ENCODE data around the gene FBXO2.

Gene FBXO2, protein sequence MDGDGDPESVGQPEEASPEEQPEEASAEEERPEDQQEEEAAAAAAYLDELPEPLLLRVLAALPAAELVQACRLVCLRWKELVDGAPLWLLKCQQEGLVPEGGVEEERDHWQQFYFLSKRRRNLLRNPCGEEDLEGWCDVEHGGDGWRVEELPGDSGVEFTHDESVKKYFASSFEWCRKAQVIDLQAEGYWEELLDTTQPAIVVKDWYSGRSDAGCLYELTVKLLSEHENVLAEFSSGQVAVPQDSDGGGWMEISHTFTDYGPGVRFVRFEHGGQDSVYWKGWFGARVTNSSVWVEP

DNA sequence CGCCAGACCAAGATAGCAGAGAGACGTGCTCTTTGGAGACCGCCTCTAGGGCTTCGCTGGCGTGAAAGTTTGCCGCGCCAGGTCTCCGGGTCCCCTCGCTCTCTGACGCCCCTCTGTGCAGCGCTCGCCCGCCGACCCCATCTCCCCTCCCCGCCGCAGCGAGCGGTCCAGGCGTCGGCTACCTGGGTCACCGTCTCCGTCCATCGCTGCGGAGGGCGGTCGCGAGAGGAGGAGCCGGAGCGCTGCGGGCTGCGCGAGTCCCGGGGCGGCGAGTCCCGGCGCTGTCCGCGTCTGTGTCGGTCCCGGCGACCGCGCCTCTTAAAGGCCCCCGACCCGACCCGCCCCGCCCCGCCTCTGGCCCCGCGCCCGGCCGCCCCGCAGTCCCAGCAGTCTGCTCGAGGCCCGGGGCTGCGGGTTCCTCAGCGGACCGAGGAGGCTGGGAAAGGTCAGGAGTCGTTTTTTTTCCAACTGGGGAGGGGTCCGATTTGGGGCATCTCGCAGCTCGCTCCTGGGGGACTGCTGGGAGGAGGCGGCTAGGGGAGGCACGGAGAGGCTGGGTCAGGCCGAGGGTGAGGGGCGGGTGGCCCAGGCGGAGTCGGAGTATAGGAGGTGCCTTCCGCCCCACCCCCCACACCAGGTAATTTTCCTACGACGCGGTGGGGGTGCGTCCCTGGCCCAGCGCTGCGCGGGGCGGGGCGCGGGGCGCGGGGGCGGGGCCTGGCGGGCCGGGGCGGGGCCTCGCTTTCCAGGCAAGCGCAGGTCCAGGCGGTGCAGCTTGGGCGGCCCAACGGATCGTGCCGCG lies at the start of gene FBXO2, which contains the start of gene FBXO44:
FBXO2 (minus strand) TSS at position 293 of the 802 bp plus-strand sequence; CDS start at position 204, 89 bp downstream.
FBXO44 (plus strand) TSS at position 741 of the 802 bp plus-strand sequence. CDS start 959 bp downstream, outside the sequence.
- no peak for TF ChIP-seq CREB1 (IDR thresholded peaks at IDR 0.05; ENCODE audit: low read depth)
- peak; percentile 41; the same call in 1 of the 2 replicates for TF ChIP-seq ZBTB7A (IDR thresholded peaks at IDR 0.05; ENCODE audit: low read depth)

DNA sequence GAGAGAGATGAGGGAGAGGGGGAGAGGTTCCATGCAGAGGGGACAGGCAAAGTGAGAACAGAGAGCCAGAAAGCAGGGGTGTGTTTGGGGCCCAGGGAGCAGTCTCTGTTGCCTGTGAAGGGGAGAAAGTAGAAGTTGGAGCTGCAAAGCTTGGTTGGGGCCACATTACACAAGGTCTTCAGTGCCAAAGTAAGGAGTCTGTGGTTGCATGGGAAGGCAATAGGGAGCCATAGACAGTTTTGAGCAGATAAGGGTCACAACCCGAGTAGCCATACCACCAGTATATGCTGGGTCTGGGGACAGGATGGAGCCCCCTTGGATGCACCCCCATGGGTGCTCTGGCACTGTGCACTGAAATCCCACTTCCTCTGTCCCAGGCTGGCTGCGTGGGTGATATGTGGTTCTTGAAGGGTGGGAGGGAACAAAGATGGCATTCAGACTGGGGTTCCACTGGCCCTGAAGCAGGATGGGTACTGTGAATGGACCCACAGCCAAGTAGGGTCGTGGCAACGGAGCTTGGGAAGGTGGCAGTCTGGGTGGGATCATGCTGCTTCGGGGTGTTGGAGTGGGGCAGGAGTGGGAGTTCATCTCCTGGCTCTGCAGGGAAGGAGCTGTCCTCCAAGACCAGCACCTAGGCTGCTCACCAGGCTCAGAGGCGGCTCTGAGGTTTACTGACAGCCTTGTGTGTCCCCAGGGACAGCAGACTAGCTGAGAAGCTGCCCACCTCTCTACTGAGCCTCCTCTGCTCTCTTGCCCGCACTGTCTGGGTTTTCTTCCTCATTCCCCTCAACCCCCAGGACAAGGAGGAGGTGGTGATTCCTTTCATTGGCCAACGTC lies 49.3 kb upstream of the FBXO2 start:
- TF ChIP-seq, protein P1, sequence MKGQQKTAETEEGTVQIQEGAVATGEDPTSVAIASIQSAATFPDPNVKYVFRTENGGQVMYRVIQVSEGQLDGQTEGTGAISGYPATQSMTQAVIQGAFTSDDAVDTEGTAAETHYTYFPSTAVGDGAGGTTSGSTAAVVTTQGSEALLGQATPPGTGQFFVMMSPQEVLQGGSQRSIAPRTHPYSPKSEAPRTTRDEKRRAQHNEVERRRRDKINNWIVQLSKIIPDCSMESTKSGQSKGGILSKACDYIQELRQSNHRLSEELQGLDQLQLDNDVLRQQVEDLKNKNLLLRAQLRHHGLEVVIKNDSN (IDR thresholded peaks at IDR 0.05): no peak
- TF ChIP-seq, protein P2, sequence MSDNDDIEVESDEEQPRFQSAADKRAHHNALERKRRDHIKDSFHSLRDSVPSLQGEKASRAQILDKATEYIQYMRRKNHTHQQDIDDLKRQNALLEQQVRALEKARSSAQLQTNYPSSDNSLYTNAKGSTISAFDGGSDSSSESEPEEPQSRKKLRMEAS (IDR thresholded peaks at IDR 0.05): no peak

DNA sequence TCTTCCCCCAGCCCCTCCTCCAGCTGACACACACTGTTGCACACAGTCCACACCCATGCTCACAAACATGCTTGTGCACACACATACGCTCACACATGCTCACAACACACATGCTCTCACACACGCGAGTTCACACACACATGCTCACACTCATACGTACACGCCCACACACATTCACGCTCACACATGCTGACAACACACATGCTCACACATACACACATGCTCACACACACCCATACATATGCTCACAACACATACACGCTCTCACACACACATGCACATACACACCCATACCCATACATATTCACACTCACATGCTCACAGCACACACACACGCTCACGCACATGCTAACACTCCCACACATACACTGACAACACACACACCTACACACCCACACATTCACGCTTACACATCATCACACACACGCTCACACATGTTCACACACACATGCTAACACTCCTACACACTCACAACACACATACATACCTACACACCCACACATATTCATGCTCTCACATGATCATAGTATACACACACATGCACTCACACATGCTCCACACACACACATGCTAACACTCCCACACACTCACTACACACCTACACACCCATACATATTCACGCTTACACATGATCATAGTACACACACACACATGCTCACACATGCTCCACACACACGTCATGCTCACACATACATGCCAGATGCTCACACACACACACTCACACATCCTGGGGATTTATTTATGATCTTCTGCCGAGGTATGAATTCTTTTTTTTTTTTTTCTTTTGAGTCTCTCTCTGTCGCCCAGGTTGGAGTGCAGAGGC lies 48.0 kb upstream of the FBXO2 start:
- TF ChIP-seq RAD21 (IDR thresholded peaks at IDR 0.05; ENCODE audit: low read depth) (no peak), CEBPB (IDR thresholded peaks at IDR 0.05) (no peak), ZBTB7A (IDR thresholded peaks at IDR 0.05; ENCODE audit: low read depth) (no peak), CREB1 (IDR thresholded peaks at IDR 0.05; ENCODE audit: low read depth) (no peak), TAF1 (IDR thresholded peaks at IDR 0.05; ENCODE audit: low read depth) (no peak), TEAD4 (IDR thresholded peaks at IDR 0.05) (no peak), EP300 (IDR thresholded peaks at IDR 0.05; ENCODE audit: borderline replicate concordance) (no peak), YY1 (IDR thresholded peaks at IDR 0.05; ENCODE audit: low read depth) (no peak), FOXM1 (IDR thresholded peaks at IDR 0.05; ENCODE audit: borderline replicate concordance, low read depth) (no peak)
- TF ChIP-seq, protein P2 (IDR thresholded peaks at IDR 0.05): no peak
- TF ChIP-seq, protein P1 (IDR thresholded peaks at IDR 0.05): no peak

DNA sequence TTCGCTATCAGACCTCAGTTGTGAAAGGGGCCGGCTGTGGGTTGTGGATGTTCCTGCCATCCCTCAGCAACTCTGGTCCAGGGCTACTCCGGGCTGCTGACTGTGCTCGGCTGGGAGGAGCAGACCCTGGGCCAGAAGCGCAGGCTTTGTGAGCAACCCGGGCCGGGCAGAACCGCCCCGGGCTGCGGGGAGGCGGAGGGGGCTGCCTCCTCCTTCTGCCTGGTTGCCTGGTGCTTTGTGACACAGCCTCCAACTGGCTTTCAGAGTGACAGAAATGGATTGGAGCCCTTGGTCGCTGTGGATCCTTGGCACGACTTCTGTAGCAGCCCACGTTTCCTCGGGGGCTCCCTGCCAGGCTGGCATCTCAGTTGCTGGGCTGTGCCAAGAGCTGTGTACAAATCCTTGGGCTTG lies 47.3 kb upstream of the FBXO2 start:
- no peak for TF ChIP-seq RAD21 (IDR thresholded peaks at IDR 0.05; ENCODE audit: low read depth)
- peak; percentile 46 for TF ChIP-seq NFIC (IDR thresholded peaks at IDR 0.05)
- no peak for TF ChIP-seq ZBTB7A (IDR thresholded peaks at IDR 0.05; ENCODE audit: low read depth)

DNA sequence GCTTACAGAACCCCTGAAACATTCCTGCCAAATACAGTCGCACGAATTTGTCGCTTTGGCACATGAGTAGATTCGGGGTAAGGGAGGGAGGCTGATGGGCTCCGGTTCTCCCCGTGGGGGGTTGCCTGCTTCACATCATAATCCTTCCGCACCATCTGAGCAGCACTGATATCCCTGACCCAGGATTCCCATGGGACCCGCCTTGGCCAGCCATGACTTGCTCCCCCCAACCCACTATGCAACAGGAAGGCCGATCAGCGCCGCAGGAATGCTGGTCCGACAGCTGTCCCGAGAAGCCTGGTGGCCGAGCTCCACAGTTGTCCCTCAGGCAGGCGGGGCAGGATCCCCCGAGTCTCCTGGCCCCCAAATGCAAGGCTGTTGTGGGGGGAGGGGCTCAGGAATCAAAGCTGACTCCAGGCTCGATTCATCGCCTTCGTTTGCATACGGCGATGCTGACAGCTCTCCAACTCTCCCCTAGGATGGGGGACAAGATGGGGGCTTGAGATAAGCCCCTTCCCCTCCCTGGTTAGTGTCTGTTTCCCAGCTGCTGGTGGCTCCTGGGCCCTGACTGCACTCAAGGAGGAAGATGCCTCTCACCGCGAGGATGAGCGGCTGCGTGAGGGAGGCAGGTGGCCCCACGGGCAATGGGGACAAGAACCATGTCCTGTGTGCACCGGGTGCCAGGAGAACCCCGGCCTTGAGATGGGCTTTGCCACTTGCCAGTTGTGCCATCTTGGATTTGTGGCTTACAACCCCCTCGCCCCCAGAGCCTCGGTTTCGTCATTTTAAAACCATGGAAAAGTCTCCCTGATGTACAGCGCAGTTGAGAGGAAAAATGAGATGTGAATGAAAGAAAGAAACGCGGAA lies 46.6 kb upstream of the FBXO2 start:
- TF ChIP-seq, protein P2 (IDR thresholded peaks at IDR 0.05): no peak
- no peak for TF ChIP-seq EP300 (IDR thresholded peaks at IDR 0.05; ENCODE audit: borderline replicate concordance)
- no peak for TF ChIP-seq CREB1 (IDR thresholded peaks at IDR 0.05; ENCODE audit: low read depth)
- no peak for TF ChIP-seq TCF12 (IDR thresholded peaks at IDR 0.05; ENCODE audit: low read depth)
- TF ChIP-seq ZBTB7A (IDR thresholded peaks at IDR 0.05; ENCODE audit: low read depth): no peak
- TF ChIP-seq, protein P1 (IDR thresholded peaks at IDR 0.05): no peak
- TF ChIP-seq NFIC (IDR thresholded peaks at IDR 0.05): no peak
- no peak for TF ChIP-seq TEAD4 (IDR thresholded peaks at IDR 0.05)
- TF ChIP-seq YY1 (IDR thresholded peaks at IDR 0.05; ENCODE audit: low read depth): no peak
- TF ChIP-seq, protein P3, sequence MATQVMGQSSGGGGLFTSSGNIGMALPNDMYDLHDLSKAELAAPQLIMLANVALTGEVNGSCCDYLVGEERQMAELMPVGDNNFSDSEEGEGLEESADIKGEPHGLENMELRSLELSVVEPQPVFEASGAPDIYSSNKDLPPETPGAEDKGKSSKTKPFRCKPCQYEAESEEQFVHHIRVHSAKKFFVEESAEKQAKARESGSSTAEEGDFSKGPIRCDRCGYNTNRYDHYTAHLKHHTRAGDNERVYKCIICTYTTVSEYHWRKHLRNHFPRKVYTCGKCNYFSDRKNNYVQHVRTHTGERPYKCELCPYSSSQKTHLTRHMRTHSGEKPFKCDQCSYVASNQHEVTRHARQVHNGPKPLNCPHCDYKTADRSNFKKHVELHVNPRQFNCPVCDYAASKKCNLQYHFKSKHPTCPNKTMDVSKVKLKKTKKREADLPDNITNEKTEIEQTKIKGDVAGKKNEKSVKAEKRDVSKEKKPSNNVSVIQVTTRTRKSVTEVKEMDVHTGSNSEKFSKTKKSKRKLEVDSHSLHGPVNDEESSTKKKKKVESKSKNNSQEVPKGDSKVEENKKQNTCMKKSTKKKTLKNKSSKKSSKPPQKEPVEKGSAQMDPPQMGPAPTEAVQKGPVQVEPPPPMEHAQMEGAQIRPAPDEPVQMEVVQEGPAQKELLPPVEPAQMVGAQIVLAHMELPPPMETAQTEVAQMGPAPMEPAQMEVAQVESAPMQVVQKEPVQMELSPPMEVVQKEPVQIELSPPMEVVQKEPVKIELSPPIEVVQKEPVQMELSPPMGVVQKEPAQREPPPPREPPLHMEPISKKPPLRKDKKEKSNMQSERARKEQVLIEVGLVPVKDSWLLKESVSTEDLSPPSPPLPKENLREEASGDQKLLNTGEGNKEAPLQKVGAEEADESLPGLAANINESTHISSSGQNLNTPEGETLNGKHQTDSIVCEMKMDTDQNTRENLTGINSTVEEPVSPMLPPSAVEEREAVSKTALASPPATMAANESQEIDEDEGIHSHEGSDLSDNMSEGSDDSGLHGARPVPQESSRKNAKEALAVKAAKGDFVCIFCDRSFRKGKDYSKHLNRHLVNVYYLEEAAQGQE (IDR thresholded peaks at IDR 0.05; ENCODE audit: low read depth): no peak
- TF ChIP-seq EGR1 (IDR thresholded peaks at IDR 0.05): no peak
- no peak for TF ChIP-seq CEBPB (IDR thresholded peaks at IDR 0.05)
- TF ChIP-seq TAF1 (IDR thresholded peaks at IDR 0.05; ENCODE audit: low read depth): no peak
- TF ChIP-seq FOXM1 (IDR thresholded peaks at IDR 0.05; ENCODE audit: borderline replicate concordance, low read depth): no peak
- no peak for TF ChIP-seq RAD21 (IDR thresholded peaks at IDR 0.05; ENCODE audit: low read depth)
